NB4 (cell line): ENCODE results near the gene GALM.
"Not testable (repeated sequence)": the region's sequence is repeated elsewhere in the genome, so short reads cannot be mapped to it uniquely, and the experiment has no call there.

ENCODE experiments used
- DNase-seq: peaks from one replicate; pipeline ENCODE4 v3.0.0; 2010; ENCODE audit warnings: low read depth
- H3K4me3 ChIP-seq: one replicate; pipeline ENCODE4 v1.5.1; 2011; ENCODE audit warnings: mild to moderate bottlenecking, low read depth, low read length, moderate library complexity
- MAX ChIP-seq: IDR thresholded peaks from 2 replicates; pipeline ENCODE4 v1.6.1; 2011; ENCODE audit warnings: low read depth, low read length
- MYC ChIP-seq: IDR thresholded peaks from 2 replicates; pipeline ENCODE4 v1.6.1; 2011; ENCODE audit warnings: low read depth, low read length
- POLR2A ChIP-seq: IDR thresholded peaks from 2 replicates; pipeline ENCODE4 v1.6.1; 2011; ENCODE audit warnings: mild to moderate bottlenecking; ENCODE audit not compliant: insufficient read length; ENCODE audit errors: extremely low read depth
- TF ChIP-seq, protein P1 (sequence below): IDR thresholded peaks from one replicate; pipeline ENCODE4 v1.5.1; 2012; ENCODE audit warnings: low read depth, low read length

Gene GALM

GRCh38 chr2:38682008-38682575 is 16.2 kb downstream of the GALM start:
- peak; percentile 23 for DNase-seq
- H3K4me3 ChIP-seq = no peak overlapping the region
- TF ChIP-seq MYC = no peak
- TF ChIP-seq MAX = no peak
- no peak for TF ChIP-seq POLR2A
- TF ChIP-seq, protein P1, sequence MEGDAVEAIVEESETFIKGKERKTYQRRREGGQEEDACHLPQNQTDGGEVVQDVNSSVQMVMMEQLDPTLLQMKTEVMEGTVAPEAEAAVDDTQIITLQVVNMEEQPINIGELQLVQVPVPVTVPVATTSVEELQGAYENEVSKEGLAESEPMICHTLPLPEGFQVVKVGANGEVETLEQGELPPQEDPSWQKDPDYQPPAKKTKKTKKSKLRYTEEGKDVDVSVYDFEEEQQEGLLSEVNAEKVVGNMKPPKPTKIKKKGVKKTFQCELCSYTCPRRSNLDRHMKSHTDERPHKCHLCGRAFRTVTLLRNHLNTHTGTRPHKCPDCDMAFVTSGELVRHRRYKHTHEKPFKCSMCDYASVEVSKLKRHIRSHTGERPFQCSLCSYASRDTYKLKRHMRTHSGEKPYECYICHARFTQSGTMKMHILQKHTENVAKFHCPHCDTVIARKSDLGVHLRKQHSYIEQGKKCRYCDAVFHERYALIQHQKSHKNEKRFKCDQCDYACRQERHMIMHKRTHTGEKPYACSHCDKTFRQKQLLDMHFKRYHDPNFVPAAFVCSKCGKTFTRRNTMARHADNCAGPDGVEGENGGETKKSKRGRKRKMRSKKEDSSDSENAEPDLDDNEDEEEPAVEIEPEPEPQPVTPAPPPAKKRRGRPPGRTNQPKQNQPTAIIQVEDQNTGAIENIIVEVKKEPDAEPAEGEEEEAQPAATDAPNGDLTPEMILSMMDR = no peak

- not testable (repeated sequence) for H3K4me3 ChIP-seq, DNase-seq
Observed at GRCh38 chr2:38682620-38683019, 16.7 kb downstream of the GALM start.

DNA sequence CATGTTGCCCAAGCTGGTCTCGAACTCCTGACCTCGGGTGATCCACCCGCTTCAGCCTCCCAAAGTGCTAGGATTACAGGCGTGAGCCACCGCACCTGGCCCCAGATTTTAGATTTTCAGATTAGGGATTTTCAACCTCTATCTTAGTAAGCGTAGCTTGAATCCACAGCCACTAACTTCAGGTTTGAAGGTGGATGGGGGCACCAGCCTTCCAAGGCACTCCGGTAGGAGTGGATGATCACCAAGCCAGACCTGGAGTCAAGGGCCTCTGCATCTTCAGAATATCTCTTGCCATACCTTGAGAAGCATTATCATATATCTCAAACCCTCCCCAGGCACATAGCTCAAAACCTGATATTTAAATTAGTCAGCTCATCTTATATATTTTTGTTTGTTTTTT is 17.9 kb downstream of the GALM start:
- DNase-seq = no peak
- no peak for TF ChIP-seq MYC
- no peak for TF ChIP-seq POLR2A
- TF ChIP-seq MAX = no peak
- TF ChIP-seq, protein P1 = no peak
- no peak overlapping the region for H3K4me3 ChIP-seq

GRCh38 chr2:38685116-38685735 is 19.3 kb downstream of the GALM start:
- TF ChIP-seq MYC (no peak), MAX (no peak), POLR2A (no peak)
- TF ChIP-seq, protein P1 = no peak
- no peak overlapping the region for H3K4me3 ChIP-seq
- DNase-seq = peak; percentile 52

GRCh38 chr2:38690499-38691420 is 24.8 kb downstream of the GALM start:
- TF ChIP-seq POLR2A = no peak
- TF ChIP-seq MAX = no peak
- TF ChIP-seq MYC = no peak
- TF ChIP-seq, protein P1 = no peak
- DNase-seq = peak; percentile 25
- H3K4me3 ChIP-seq = no peak overlapping the region

DNA sequence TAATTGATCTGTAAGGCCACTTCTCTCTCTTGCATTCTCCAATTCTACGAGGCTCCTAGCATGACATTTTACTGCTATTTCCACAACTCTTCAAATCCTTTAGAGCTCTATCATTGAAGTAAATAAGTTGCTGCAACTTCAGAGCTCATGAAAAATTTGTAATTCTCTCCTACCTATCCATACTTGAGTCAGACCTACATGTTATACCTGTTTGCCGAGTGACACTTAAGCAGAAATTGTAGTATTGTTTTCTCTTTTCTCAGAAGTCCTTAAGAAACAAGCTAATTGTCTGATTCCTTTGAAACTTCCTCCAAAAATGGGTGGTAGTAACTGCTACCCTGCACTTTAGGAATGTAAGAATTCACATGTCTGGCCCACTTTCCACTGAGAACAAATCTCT is 26.1 kb downstream of the GALM start:
- H3K4me3 ChIP-seq = no peak overlapping the region
- TF ChIP-seq MYC (no peak), POLR2A (no peak)
- TF ChIP-seq, protein P1 = no peak
- no peak for DNase-seq
